Kidney (tissue), 14 donors: Measurements from ENCODE around the gene CCDC85B. TPM values are rescaled to one million over a fixed set of nuclear protein-coding genes. Genes with fewer than 3 reads are reported as not detected.

ENCODE experiments used
- DNase-seq, 5 donors: peaks; one replicate each; pipeline ENCODE4 v3.0.0-alpha.2; 2013 to 2020
- FAIRE-seq: peaks from 2 replicates; lab custom pipeline; 2012; peaks lifted over from hg19 to GRCh38; lab: Jason Lieb, UNC
- H3K27ac ChIP-seq, 2 donors: one replicate each; pipeline ENCODE4 v1.7.0; 2013; ENCODE audit warnings: low read depth in 2 of 2, low read length in 2 of 2, inconsistent platforms in 1 of 2
- H3K27me3 ChIP-seq: one replicate; pipeline ENCODE4 v1.7.1; 2013; ENCODE audit warnings: low read length, inconsistent platforms; ENCODE audit not compliant: control insufficient read depth, insufficient read depth
- H3K36me3 ChIP-seq, 3 donors: one replicate each; pipeline versions ENCODE4 v1.7.0 to v1.7.1; 2013; ENCODE audit warnings: low read length in 3 of 3, control low read depth in 1 of 3, inconsistent platforms in 1 of 3; ENCODE audit not compliant: insufficient read depth in 3 of 3, control insufficient read depth in 2 of 3
- H3K4me1 ChIP-seq, 3 donors: one replicate each; pipeline versions ENCODE4 v1.7.0 to v1.7.1; 2013; ENCODE audit warnings: low read length in 3 of 3, inconsistent platforms in 1 of 3, low read depth in 1 of 3; ENCODE audit not compliant: control insufficient read depth in 2 of 3, insufficient read depth in 2 of 3
- H3K4me3 ChIP-seq, 3 donors: one replicate each; pipeline versions ENCODE4 v1.7.0 to v1.8.1; 2013; ENCODE audit warnings: low read length in 3 of 3, control low read depth in 1 of 3, inconsistent platforms in 1 of 3
- H3K9ac ChIP-seq, 3 donors: one replicate each; pipeline versions ENCODE4 v1.7.0 to v1.7.1; 2013; ENCODE audit warnings: low read length in 3 of 3, control low read depth in 1 of 3, inconsistent platforms in 1 of 3
- H3K9me3 ChIP-seq, 3 donors: one replicate each; pipeline versions ENCODE4 v1.7.0 to v1.7.1; 2013; ENCODE audit warnings: low read length in 3 of 3, control low read depth in 1 of 3, inconsistent platforms in 1 of 3; ENCODE audit not compliant: control insufficient read depth in 2 of 3, insufficient read depth in 1 of 3
- intact Hi-C: fragments of 100-400 bp; cut with DNase I; formaldehyde crosslinking; loops from one replicate; pipeline ENCODE4 v1.11.1; 2022
- polyA plus RNA-seq: library from polyadenylated mRNA; stranded (reverse); fragments of 350-450 nt; fragmentation: Illumina TruSeq; extraction: RNeasy Lipid Tissue Mini Kit (QIAGEN cat#74804); gene quantifications from one replicate; pipeline ENCODE4 v1.2.3, GENCODE V29; 2014; ENCODE audit warnings: low read depth, low replicate concordance; ENCODE audit not compliant: insufficient read depth
- total RNA-seq: library from RNA; stranded (reverse); fragmentation: NEBNext Ultra II Directional; extraction: Animal tissue kit (Norgen Biotek cat#: 25700); gene quantifications from one replicate; pipeline ENCODE4 v1.2.1, GENCODE V29; 2021
- TF ChIP-seq, protein P1 (sequence below): IDR thresholded peaks from 3 replicates; pipeline ENCODE4 v1.5.1; 2012; ENCODE audit warnings: mild to moderate bottlenecking, moderate library complexity, borderline replicate concordance; ENCODE audit not compliant: insufficient read depth; ENCODE audit errors: extremely low read depth
- donor health status: control.
- donor health status: control.
- donor health status: control.
- donor health status: control.
- donor health status: control.
- donor health status: DM: yes; HTN: yes; CAD: no.
- donor health status: Normal renal cell carcinoma (clear cell type).

The CCDC85B gene
- total and polyA plus RNA-seq, 2 donors from 2014 or later, result 26.1 to 31.8 TPM

DNA sequence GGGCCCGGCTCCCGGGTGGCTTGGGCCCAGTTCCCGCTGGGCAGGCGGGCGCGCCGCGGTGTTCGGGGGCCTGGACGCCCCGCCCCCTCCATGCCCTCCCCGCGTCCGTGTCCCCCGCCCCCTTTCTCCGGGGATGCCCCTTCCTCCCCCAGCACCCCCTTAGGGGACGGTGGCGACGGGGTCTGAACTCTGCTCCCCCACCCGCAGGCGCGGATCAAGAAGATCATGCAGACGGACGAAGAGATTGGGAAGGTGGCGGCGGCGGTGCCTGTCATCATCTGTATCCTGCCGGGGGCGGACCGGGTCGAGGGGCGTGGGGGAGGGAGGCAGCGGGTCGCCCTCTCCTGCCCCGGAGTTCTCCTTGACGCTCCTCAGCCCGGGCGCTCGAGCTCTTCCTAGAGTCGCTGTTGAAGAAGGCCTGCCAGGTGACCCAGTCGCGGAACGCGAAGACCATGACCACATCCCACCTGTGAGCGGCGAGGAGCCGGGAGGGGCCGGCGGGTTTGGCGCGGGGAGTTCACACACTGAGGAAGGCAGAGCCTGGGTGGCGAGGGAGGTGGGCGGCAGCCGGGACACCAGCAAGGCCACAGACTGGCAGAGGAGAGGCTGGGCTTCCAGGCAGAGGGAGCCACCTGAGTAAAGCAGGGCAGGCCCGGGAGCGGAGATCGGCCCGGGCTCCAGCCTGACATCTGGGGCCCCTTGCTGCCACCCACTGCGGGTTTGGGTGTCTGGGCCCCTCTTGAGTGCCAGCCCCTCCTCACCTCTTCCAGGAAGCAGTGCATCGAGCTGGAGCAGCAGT, 29.3 kb downstream of the CCDC85B start:
- FAIRE-seq, result no peak
- Histone ChIP-seq H3K9ac (peak overlapping the region in 2 of 3 donors; percentile 43 to 78), H3K36me3 (peaks cover 0 to 3% (median 2%) of the 10 kb centered on the region in 3 donors), H3K4me3 (peak overlapping the region; percentile 36 to 73 (median 65)), H3K27ac (peak overlapping the region; percentile 77 to 82), H3K9me3 (no peaks in the 10 kb centered on the region), H3K4me1 (peaks cover 0 to 36% (median 21%) of the 10 kb centered on the region in 3 donors), H3K27me3 (no peaks in the 10 kb centered on the region)
- peak; percentile 44 to 92 (median 63) for DNase-seq
- TF ChIP-seq, protein P1, sequence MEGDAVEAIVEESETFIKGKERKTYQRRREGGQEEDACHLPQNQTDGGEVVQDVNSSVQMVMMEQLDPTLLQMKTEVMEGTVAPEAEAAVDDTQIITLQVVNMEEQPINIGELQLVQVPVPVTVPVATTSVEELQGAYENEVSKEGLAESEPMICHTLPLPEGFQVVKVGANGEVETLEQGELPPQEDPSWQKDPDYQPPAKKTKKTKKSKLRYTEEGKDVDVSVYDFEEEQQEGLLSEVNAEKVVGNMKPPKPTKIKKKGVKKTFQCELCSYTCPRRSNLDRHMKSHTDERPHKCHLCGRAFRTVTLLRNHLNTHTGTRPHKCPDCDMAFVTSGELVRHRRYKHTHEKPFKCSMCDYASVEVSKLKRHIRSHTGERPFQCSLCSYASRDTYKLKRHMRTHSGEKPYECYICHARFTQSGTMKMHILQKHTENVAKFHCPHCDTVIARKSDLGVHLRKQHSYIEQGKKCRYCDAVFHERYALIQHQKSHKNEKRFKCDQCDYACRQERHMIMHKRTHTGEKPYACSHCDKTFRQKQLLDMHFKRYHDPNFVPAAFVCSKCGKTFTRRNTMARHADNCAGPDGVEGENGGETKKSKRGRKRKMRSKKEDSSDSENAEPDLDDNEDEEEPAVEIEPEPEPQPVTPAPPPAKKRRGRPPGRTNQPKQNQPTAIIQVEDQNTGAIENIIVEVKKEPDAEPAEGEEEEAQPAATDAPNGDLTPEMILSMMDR, result no peak
- intact Hi-C loops, result no loop called here

DNA sequence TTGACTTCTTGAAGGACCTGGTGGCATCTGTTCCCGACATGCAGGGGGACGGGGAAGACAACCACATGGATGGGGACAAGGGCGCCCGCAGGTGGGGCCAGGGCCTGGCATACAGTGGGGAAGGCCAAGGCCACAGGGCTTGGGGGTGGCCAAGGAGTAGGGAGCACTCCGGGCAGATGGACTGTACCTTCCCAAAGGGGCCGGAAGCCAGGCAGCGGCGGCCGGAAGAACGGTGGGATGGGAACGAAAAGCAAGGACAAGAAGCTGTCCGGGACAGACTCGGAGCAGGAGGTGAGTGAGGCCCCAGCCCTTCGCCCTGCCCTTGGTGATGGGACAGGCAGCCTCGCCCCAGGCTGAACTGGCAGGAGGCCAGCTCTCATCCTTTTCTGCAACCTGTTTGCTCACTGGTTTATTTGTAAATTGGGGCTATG, 29.9 kb downstream of the CCDC85B start:
- peak overlapping the region in 1 of 2 donors; percentile 82 for H3K27ac ChIP-seq
- no peaks in the 10 kb centered on the region for H3K27me3 ChIP-seq
- peaks cover 0 to 30% (median 21%) of the 10 kb centered on the region in 3 donors for H3K4me1 ChIP-seq
- H3K9ac ChIP-seq, result peak overlapping the region in 2 of 3 donors; percentile 37 to 78
- H3K36me3 ChIP-seq, result peaks cover 0 to 3% (median 2%) of the 10 kb centered on the region in 3 donors
- TF ChIP-seq, protein P1, result no peak
- FAIRE-seq (no peak), DNase-seq (peak in 2 of 5 donors; percentile 62 to 83)
- H3K9me3 ChIP-seq, result no peaks in the 10 kb centered on the region
- intact Hi-C loops, result no loop called here
- H3K4me3 ChIP-seq, result peak overlapping the region; percentile 36 to 73 (median 65)

- no peak overlapping the region for H3K9ac ChIP-seq
- H3K4me1 ChIP-seq, result peaks cover 0 to 27% (median 16%) of the 10 kb centered on the region in 3 donors
- peak overlapping the region in 1 of 3 donors; percentile 73 for H3K4me3 ChIP-seq
- FAIRE-seq (no peak), DNase-seq (no peak)
- H3K36me3 ChIP-seq, result peaks cover 0 to 3% (median 2%) of the 10 kb centered on the region in 3 donors
- H3K9me3 ChIP-seq, result no peaks in the 10 kb centered on the region
- intact Hi-C loops, result no loop called here
- no peaks in the 10 kb centered on the region for H3K27me3 ChIP-seq
- TF ChIP-seq, protein P1, result no peak
- no peak overlapping the region for H3K27ac ChIP-seq
Measured at GRCh38 chr11:65921033-65921555, 30.6 kb downstream of the CCDC85B start.
